ENCODE results near the gene IFNLR1.

The IFNLR1 gene

DNA sequence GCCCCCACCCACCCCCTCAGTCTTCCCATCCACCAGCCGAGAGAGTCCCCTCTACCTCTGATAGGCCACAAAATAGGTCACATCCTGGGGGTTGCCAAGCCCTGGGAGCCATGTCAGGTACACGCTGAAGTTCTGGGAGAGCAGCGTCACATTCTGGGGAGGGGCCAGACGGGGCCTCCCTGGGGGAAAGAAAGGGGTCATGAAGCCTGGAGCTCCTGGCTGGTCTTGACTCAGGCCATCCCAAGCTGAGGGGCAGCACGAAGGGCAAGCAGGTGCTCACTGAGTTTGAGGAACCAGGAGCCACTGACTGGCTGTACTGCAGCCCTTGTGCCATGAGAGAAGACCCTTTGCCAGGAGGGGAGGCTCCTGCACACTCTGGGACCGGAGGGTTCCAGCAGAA is 6.4 kb downstream of the IFNLR1 start:
- in situ Hi-C loops (cut with MboI; ENCODE audit: low sequenced_read_pairs) = no loop called here

- in situ Hi-C loops (cut with MboI; ENCODE audit: low sequenced_read_pairs) = no loop called here
Observed at GRCh38 chr1:24179251-24179840, 7.7 kb downstream of the IFNLR1 start.

DNA sequence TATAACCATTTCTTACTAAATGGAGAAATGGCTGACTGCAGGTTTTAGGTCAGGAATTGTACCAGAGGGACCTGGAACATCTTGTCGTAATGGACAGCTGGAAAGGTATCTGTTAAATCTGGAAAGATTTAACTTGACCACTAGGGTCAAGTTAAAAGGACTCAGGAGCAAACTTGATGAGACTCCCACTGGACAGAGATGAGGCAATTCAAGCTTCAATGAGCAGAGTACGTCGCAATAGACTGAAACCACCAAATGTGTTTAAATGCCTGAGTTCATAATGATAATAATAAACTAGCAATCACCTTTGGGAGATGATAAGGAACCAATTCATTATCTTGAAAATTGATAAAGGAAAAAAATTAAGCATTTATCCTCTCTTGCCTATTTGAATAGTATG is 8.7 kb downstream of the IFNLR1 start:
- in situ Hi-C loops (cut with MboI; ENCODE audit: low sequenced_read_pairs) = no loop called here

DNA sequence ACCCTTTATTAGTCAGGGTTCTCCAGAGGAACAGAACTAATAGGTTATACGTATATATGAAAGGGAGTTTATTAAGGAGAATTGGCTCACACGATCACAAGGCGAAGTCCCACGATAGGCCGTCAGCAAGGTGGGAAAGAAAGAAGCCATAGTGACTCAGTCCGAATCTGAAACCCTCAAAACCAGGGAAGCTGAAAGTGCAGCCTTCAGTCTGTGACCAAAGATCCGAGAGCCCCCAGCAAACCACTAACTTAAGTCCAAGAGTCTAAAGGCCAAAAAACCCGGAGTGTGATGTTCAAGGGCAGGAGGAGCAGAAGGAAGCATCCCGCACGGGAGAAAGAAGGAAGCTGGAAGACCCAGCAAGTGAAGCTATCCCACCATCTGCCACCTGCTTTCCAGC is 9.9 kb downstream of the IFNLR1 start:
- in situ Hi-C loops (cut with MboI; ENCODE audit: low sequenced_read_pairs) = no loop called here

DNA sequence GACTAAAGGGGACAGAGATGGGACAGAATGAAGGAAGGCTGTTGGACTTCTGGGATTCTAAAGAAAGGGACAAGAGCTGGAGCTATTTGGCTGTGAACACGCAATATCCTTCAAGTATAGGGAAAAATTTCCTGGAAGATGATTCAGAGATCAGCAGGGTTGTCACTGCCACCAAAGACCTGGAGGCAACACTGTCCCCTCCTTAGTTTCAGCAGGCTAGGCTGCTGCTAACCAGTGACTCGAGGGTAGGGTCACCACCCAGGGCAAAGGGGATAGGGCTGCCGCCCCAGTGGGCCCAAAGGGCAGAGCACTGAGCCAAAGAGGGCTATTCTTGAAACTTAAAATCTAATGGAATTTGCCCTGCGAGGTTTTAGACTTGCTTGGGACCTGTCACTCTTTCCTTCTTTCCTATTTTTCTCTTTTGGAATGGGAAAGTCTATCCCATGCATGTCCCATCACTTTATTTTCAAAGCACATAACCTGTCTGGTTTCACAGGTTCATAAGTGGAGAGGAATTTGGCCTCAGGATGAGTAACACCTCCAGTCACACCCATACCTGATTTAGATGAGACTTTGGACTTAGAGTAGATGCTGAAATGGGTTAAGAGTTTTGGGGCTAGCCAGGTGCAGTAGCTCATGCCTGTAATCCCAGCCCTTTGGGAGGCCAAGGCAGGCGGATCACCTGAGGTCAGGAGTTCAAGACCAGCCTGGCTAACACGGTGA is 11.9 kb downstream of the IFNLR1 start:
- in situ Hi-C loops (cut with MboI; ENCODE audit: low sequenced_read_pairs) = no loop called here

GRCh38 chr1:24173638-24174575 is 13.2 kb downstream of the IFNLR1 start:
- in situ Hi-C loops (cut with MboI; ENCODE audit: low sequenced_read_pairs) = no loop called here

DNA sequence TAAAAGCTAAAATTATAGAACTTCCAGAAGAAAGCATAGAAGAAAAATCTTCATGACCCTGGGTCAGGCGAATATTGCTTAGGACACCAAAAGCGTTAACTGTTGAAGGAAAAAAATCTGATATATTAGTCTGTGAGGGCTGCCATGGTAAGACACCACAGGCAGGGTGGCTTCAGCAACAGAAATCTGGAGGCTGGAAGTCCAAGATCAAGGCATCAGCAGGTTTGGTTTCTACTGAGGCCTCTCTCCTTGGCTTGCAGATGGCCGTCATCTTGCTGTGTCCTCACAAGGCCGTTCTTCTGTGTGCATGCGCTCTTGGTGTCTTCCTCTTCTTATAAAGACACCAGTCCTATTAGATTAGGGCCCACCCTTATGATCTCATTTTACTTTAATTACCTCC is 14.5 kb downstream of the IFNLR1 start:
- in situ Hi-C loops (cut with MboI; ENCODE audit: low sequenced_read_pairs) = no loop called here

DNA sequence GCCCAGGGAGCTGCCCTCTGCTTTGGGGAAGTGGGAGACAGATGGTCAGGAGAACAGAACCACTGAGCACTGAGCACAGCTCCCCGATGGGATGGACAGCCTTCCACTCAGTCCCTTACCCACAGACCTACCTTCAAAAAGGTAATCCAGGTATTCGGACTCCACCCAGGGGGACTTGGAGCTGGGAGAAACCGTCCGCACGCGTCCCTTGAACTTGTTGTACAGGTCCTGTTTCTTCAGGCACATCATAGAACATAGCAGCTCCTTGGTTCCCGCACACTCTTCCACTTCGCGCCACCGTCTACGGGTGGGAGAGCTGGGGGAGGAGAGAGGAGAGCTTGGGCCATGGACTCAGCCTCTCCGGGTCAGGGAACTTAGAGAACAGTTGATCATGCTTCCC is 17.8 kb downstream of the IFNLR1 start:
- in situ Hi-C loops (cut with MboI; ENCODE audit: low sequenced_read_pairs) = no loop called here

DNA sequence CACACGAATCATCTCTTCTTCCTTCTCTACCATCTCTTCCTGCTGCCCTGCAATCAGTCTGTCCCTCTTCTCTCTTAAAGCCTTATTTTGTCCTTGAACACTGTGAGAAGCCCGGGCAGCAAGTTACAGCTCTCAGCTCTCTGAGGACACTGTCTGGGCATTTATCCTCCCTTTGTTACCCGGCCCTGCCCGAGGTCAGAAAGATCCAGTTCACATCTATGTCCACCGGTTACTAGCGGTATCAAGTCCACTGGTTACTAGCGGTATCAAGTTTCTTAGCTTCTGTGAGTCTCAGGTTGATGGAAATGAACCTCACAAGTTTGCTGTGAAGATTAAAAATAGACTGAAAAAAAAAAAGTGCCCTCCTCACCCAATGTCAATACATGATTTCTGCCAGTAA is 18.8 kb downstream of the IFNLR1 start:
- in situ Hi-C loops (cut with MboI; ENCODE audit: low sequenced_read_pairs) = no loop called here

DNA sequence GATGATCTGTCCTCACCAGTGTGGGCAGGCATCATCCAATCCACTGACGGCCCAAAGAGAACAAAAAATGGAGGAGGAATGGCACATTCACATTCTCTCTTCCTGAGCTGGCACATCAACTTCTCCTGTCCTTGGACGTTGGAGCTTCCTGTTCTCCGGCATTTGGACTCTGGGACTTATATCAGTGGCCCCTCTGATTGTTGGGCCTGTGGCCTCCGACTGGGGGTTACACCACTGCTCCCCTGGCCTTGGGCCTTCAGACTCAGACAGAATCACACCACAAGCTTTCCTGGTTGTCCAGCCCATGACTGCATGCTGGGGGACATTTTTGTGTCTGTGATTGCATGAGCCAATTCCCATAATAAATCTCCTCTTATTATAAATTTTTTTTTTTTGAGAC is 20.1 kb downstream of the IFNLR1 start:
- in situ Hi-C loops (cut with MboI; ENCODE audit: low sequenced_read_pairs) = no loop called here

DNA sequence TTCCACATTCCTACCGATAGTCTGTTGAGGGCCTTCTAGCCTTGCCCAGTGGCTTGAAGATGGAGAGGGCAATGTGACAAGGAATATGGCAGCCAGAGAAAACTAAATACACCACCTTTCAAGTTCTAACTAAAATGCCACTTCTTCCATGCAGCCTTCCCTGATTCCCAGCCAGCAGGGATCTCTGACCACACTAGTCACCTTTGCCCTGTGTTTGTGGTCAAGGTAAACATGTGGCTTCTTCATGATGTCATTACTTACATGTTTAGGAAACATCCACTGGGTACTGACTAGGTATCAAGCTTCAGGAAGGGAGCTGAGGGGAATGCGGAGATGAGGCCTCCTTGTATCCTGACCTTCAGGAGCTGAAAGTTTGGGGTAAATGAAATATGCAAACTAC is 21.6 kb downstream of the IFNLR1 start:
- in situ Hi-C loops (cut with MboI; ENCODE audit: low sequenced_read_pairs) = no loop called here

- in situ Hi-C loops (cut with MboI; ENCODE audit: low sequenced_read_pairs) = no loop called here
Observed at GRCh38 chr1:24164004-24164403, 23.1 kb downstream of the IFNLR1 start.

DNA sequence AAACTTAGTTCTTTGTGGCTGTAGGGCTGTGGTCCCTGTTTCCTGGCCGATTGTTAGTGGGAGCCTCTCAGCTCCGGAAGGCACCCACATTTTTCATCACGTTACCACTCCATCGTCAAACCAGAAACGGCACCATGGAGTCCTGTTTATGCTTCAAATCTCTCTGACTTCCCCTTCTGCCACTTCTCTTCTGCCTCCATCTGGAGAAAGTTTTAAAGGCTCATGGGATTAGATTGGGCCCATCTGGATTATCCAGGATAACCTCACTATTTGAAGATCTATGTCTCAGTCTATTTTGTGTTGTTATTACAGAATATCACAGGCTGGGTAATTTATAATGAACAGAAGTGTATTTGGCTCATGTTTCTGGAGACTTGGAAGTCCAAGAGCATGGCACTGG is 24.9 kb downstream of the IFNLR1 start:
- in situ Hi-C loops (cut with MboI; ENCODE audit: low sequenced_read_pairs) = no loop called here

- in situ Hi-C loops (cut with MboI; ENCODE audit: low sequenced_read_pairs) = no loop called here
Observed at GRCh38 chr1:24161270-24161669, 25.8 kb downstream of the IFNLR1 start.

- in situ Hi-C loops (cut with MboI; ENCODE audit: low sequenced_read_pairs) = no loop called here
Observed at GRCh38 chr1:24159366-24159765, 27.7 kb downstream of the IFNLR1 start.

GRCh38 chr1:24157918-24158481 is 29.1 kb downstream of the IFNLR1 start:
- in situ Hi-C loops (cut with MboI; ENCODE audit: low sequenced_read_pairs) = no loop called here

GRCh38 chr1:24156542-24157260 is 30.4 kb downstream of the IFNLR1 start:
- in situ Hi-C loops (cut with MboI; ENCODE audit: low sequenced_read_pairs) = no loop called here

GRCh38 chr1:24155011-24155782 is 31.9 kb downstream of the IFNLR1 start:
- in situ Hi-C loops (cut with MboI; ENCODE audit: low sequenced_read_pairs) = no loop called here

DNA sequence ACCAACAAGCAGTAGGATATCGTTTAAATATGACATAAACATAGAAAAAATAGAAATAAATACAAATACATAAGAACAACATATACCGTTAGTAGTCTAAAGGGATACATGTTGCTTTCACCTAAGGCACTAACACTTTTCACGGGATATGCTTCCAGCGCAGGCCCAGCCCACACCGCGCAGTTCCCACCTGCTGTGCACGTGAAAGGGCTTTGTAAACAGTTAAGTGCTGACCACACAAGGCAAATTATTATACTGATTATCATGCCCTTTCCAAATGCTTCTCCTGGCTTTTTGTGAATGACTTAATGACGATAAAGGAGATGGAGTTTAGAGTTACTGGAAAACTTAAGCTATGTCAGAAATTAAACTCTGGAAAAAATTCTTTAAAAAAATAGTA is 32.9 kb downstream of the IFNLR1 start:
- in situ Hi-C loops (cut with MboI; ENCODE audit: low sequenced_read_pairs) = no loop called here

Measured in HL-60/S4 (cell line).